Cardiac muscle cell (in vitro differentiated cells and primary cell): ENCODE measurements around the gene RIPOR2. TPM values are rescaled to one million over a fixed set of nuclear protein-coding genes. Genes with fewer than 3 reads are reported as not detected.
A peak's percentile ranks its signal among the peaks of the same experiment; 100 is the strongest.

Source experiments
- DNase-seq, 2 donors: peaks; one replicate each; pipeline versions ENCODE4 v3.0.0 to v3.0.0-alpha.2; 2010 to 2017; ENCODE audit warnings: low read depth in 1 of 2, low spot score in 1 of 2
- H3K27ac ChIP-seq: fragments of 200-600 bp; sonication (generic); 2 replicates; pipeline ENCODE4 v1.5.1; 2016
- H3K27me3 ChIP-seq: fragments of 200-600 bp; sonication (generic); 2 replicates; pipeline ENCODE4 v1.6.0; 2016; ENCODE audit warnings: control low read depth
- H3K36me3 ChIP-seq: fragments of 200-600 bp; sonication (generic); 2 replicates; pipeline ENCODE4 v1.5.1; 2016; ENCODE audit warnings: control low read depth
- H3K4me1 ChIP-seq: fragments of 200-600 bp; sonication (generic); 2 replicates; pipeline ENCODE4 v1.8.1; 2017; ENCODE audit warnings: low read depth, mild to moderate bottlenecking, mixed run types
- H3K4me3 ChIP-seq: fragments of 200-600 bp; sonication (generic); 2 replicates; pipeline ENCODE4 v1.5.1; 2016; ENCODE audit warnings: mild to moderate bottlenecking
- H3K9me3 ChIP-seq: fragments of 200-600 bp; sonication (generic); 2 replicates; pipeline ENCODE4 v1.5.1; 2017; ENCODE audit warnings: low read depth, mild to moderate bottlenecking, control low read depth
- CTCF ChIP-seq: IDR thresholded peaks from 2 replicates; pipeline ENCODE4 v1.5.1; 2012; ENCODE audit warnings: low read depth, mild to moderate bottlenecking, low read length
- polyA plus RNA-seq: library from polyadenylated mRNA; unstranded; fragments of >200 nt; fragmentation: Nextera tagmentation; extraction: Ambion mirVana; gene quantifications from 2 replicates; pipeline ENCODE4 v1.2.1, GENCODE V29; 2016
- total RNA-seq: library from RNA; depleted of rRNA; stranded (reverse); fragments of >200 nt; gene quantifications from 2 replicates; pipeline ENCODE4 v1.2.3, GENCODE V29; 2016

The RIPOR2 gene
- total and polyA plus RNA-seq, 2 experiments from 2014 or later = 2.2 to 6.9 TPM

- H3K27me3 ChIP-seq = no peaks in the 10 kb centered on the region
- peaks cover 25% of the 10 kb centered on the region for H3K4me1 ChIP-seq
- no peak for TF ChIP-seq CTCF
- H3K36me3 ChIP-seq = no peaks in the 10 kb centered on the region
- DNase-seq = no peak
- no peak overlapping the region for H3K27ac ChIP-seq
- no peaks in the 10 kb centered on the region for H3K9me3 ChIP-seq
- no peak overlapping the region for H3K4me3 ChIP-seq
These were observed 73.8 kb downstream of the RIPOR2 start for GRCh38 chr6:24861934-24862333.

GRCh38 chr6:24859608-24860200 lies 76.1 kb downstream of the RIPOR2 start:
- Histone ChIP-seq H3K4me3 (no peak overlapping the region), H3K4me1 (peaks cover 26% of the 10 kb centered on the region), H3K27me3 (no peaks in the 10 kb centered on the region), H3K36me3 (no peaks in the 10 kb centered on the region), H3K27ac (no peak overlapping the region), H3K9me3 (no peaks in the 10 kb centered on the region)
- DNase-seq = no peak
- no peak for TF ChIP-seq CTCF

- no peak for TF ChIP-seq CTCF
- no peak for DNase-seq
- Histone ChIP-seq H3K4me1 (peaks cover 23% of the 10 kb centered on the region), H3K36me3 (no peaks in the 10 kb centered on the region), H3K4me3 (no peak overlapping the region), H3K9me3 (no peaks in the 10 kb centered on the region), H3K27ac (no peak overlapping the region), H3K27me3 (no peaks in the 10 kb centered on the region)
These were observed 76.6 kb downstream of the RIPOR2 start for GRCh38 chr6:24859132-24859531.

- Histone ChIP-seq H3K4me1 (peaks cover 22% of the 10 kb centered on the region), H3K4me3 (no peak overlapping the region), H3K9me3 (no peaks in the 10 kb centered on the region), H3K27me3 (no peaks in the 10 kb centered on the region), H3K36me3 (no peaks in the 10 kb centered on the region), H3K27ac (no peak overlapping the region)
- TF ChIP-seq CTCF = no peak
- DNase-seq = peak in 1 of 2 donors; percentile 47
These were observed 77.5 kb downstream of the RIPOR2 start for GRCh38 chr6:24858177-24858653.

- H3K4me3 ChIP-seq = no peak overlapping the region
- H3K27me3 ChIP-seq = no peaks in the 10 kb centered on the region
- no peak overlapping the region for H3K27ac ChIP-seq
- peaks cover 22% of the 10 kb centered on the region for H3K4me1 ChIP-seq
- H3K36me3 ChIP-seq = no peaks in the 10 kb centered on the region
- DNase-seq = peak in 1 of 2 donors; percentile 21
- no peaks in the 10 kb centered on the region for H3K9me3 ChIP-seq
- no peak for TF ChIP-seq CTCF
These were observed 78.7 kb downstream of the RIPOR2 start for GRCh38 chr6:24856901-24857670.
